ENCODE results near the gene CEACAM16. TPM values are rescaled to one million over a fixed set of nuclear protein-coding genes. Genes with fewer than 3 reads are reported as not detected.

The CEACAM16 gene
- total RNA-seq, 1 donor from 2014 or later: not detected

- DNase-seq (no peak), ATAC-seq (peak; percentile 22)
- Histone ChIP-seq H3K9me3 (no peaks in the 10 kb centered on the region), H3K27ac (no peak overlapping the region), H3K4me1 (no peaks in the 10 kb centered on the region), H3K4me3 (no peak overlapping the region), H3K27me3 (no peaks in the 10 kb centered on the region), H3K36me3 (no peaks in the 10 kb centered on the region)
- TF ChIP-seq, protein P1, sequence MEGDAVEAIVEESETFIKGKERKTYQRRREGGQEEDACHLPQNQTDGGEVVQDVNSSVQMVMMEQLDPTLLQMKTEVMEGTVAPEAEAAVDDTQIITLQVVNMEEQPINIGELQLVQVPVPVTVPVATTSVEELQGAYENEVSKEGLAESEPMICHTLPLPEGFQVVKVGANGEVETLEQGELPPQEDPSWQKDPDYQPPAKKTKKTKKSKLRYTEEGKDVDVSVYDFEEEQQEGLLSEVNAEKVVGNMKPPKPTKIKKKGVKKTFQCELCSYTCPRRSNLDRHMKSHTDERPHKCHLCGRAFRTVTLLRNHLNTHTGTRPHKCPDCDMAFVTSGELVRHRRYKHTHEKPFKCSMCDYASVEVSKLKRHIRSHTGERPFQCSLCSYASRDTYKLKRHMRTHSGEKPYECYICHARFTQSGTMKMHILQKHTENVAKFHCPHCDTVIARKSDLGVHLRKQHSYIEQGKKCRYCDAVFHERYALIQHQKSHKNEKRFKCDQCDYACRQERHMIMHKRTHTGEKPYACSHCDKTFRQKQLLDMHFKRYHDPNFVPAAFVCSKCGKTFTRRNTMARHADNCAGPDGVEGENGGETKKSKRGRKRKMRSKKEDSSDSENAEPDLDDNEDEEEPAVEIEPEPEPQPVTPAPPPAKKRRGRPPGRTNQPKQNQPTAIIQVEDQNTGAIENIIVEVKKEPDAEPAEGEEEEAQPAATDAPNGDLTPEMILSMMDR (IDR thresholded peaks at IDR 0.05): no peak
- intact Hi-C loops (cut with DNase I): no loop called here
Measured at GRCh38 chr19:44732235-44733014, 33.5 kb downstream of the CEACAM16 start.

DNA sequence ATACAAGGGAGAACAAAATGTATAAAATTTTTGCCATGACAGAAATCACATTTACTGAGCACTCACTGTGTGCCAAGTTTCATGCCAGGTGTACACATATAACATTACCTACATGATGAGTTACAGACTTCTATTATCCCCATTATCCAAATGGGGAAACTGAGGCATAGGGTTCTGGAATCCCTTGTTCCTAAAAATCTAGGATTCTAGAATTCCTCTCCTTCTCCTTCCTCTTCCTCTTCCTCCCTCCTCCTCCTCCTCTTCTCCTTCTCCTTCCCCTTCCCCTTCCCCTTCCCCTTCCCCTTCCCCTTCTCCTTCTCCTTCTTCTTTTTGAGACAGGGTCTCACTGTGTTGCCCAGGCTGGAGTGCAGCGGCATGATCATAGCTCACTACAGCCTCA is 35.4 kb downstream of the CEACAM16 start:
- H3K9me3 ChIP-seq: no peaks in the 10 kb centered on the region
- intact Hi-C loops (cut with DNase I): no loop called here
- H3K27ac ChIP-seq: no peak overlapping the region
- H3K4me3 ChIP-seq: no peak overlapping the region
- no peaks in the 10 kb centered on the region for H3K36me3 ChIP-seq
- DNase-seq: no peak
- TF ChIP-seq, protein P1 (IDR thresholded peaks at IDR 0.05): no peak
- H3K4me1 ChIP-seq: peaks cover 11% of the 10 kb centered on the region
- H3K27me3 ChIP-seq: no peaks in the 10 kb centered on the region
- no peak for ATAC-seq

DNA sequence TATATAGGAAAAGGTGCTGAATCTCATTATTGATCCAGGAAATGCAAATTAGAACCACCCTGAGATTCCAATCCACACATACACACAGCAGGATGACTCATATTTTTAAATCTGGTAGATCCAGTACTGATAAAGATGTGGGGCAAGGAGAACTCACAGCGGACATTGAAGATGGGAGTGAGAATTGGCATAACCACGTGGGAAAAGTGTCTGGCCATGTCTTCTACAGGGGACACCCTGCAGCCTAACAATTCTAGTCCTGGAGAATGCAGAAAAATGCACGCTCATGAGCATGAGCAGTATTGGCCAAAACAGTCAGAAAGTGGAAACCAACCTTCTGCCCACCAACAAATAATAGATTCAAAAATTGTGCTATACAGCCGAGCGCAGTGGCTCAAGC is 36.1 kb downstream of the CEACAM16 start:
- intact Hi-C loops (cut with DNase I): no loop called here
- Histone ChIP-seq H3K9me3 (no peaks in the 10 kb centered on the region), H3K27me3 (no peaks in the 10 kb centered on the region), H3K36me3 (no peaks in the 10 kb centered on the region), H3K4me3 (no peak overlapping the region), H3K27ac (no peak overlapping the region), H3K4me1 (peaks cover 11% of the 10 kb centered on the region)
- no peak for DNase-seq
- TF ChIP-seq, protein P1 (IDR thresholded peaks at IDR 0.05): no peak
- ATAC-seq: no peak

DNA sequence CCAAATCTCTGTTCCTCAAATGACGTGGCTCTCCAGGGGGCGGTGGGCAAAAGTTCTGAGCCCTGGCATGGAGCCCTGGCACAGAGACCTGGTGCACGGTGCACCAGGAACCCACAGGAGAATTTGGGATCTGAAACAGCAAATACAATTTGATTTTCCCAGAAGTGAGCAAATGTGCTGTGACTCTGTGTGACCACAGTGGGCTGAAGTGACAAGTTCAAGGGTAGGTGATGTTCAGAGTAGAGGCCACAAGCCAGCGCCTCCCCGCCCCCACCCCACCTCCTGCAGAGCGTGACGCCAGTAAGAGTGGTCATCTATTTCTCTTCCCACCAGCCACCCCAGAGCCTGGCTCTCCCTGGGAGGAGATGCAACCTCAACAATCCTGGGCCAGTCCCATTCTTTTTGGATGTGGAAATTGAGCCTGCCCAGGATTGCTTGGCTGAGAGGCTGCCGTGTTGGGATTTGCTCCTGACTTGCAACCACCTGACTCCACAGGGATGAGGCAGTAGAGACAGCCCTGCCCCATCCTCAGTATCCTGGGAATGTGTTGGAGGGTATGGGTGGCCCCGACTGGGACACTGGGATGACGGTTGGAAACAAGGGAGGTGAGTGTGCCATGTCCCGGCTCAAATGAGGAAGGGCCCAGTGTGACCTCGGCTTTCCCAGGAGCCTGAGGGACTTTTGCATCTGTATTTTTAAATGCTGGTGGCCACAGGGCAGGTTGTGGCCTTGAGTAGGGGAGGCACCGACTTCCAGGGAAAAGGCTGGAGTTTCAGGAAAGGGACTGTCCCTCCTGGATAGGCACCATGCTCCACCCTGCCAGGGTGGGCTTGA is 38.5 kb downstream of the CEACAM16 start:
- TF ChIP-seq, protein P1 (IDR thresholded peaks at IDR 0.05): no peak
- Histone ChIP-seq H3K36me3 (no peaks in the 10 kb centered on the region), H3K4me1 (peaks cover 32% of the 10 kb centered on the region), H3K4me3 (no peak overlapping the region), H3K27ac (no peak overlapping the region), H3K9me3 (no peaks in the 10 kb centered on the region), H3K27me3 (no peaks in the 10 kb centered on the region)
- ATAC-seq (no peak), DNase-seq (no peak)
- intact Hi-C loops (cut with DNase I): no loop called here

- H3K9me3 ChIP-seq: no peaks in the 10 kb centered on the region
- no peak overlapping the region for H3K4me3 ChIP-seq
- peaks cover 38% of the 10 kb centered on the region for H3K4me1 ChIP-seq
- ATAC-seq (no peak), DNase-seq (no peak)
- no peaks in the 10 kb centered on the region for H3K27me3 ChIP-seq
- peak overlapping the region; percentile 24 for H3K27ac ChIP-seq
- intact Hi-C loops (cut with DNase I): no loop called here
- no peaks in the 10 kb centered on the region for H3K36me3 ChIP-seq
- TF ChIP-seq, protein P1 (IDR thresholded peaks at IDR 0.05): no peak
Measured at GRCh38 chr19:44738136-44738535, 39.2 kb downstream of the CEACAM16 start.
